A549 (cell line): ENCODE measurements around the gene ARHGAP22.

Source experiments
- BHLHE40 ChIP-seq: IDR thresholded peaks from 2 replicates; pipeline ENCODE4 v1.6.1; 2012; ENCODE audit warnings: low read depth, low read length, inconsistent platforms
- CTCF ChIP-seq: fragments of >200 bp; sonication (Bioruptor Twin); formaldehyde crosslinking; IDR thresholded peaks from 3 replicates; pipeline ENCODE4 v1.5.1; 2016
- EP300 ChIP-seq, 2 experiments: fragments of >200 bp; sonication (Bioruptor Twin); formaldehyde crosslinking; IDR thresholded peaks; 2 replicates in 1 of 2; 3 replicates in 1 of 2; pipeline ENCODE4 v1.6.1; 2016 to 2017
- HDAC2 ChIP-seq: fragments of 200-600 bp; sonication (generic); IDR thresholded peaks from 2 replicates; pipeline ENCODE4 v1.6.1; 2016
- JUNB ChIP-seq: fragments of >200 bp; sonication (Bioruptor Twin); formaldehyde crosslinking; IDR thresholded peaks from 2 replicates; pipeline ENCODE4 v1.6.1; 2016
- PBX3 ChIP-seq: IDR thresholded peaks from 2 replicates; pipeline ENCODE4 v1.6.1; 2012
- POLR2A ChIP-seq: IDR thresholded peaks from 2 replicates; pipeline ENCODE4 v1.6.1; 2012; ENCODE audit warnings: mild to moderate bottlenecking, low read length
- ZFP36 ChIP-seq: fragments of 450-650 bp; IDR thresholded peaks from 2 replicates; pipeline ENCODE4 v1.6.1; 2014; ENCODE audit warnings: borderline replicate concordance; ENCODE audit not compliant: partially characterized antibody

- TF ChIP-seq CTCF (no peak), JUNB (no peak), POLR2A (no peak), HDAC2 (no peak), BHLHE40 (no peak), PBX3 (no peak), ZFP36 (no peak), EP300 (IDR thresholded peaks at IDR 0.05) (no peak)
These were observed 119.2 kb downstream of the ARHGAP22 start for GRCh38 chr10:48485711-48486110.
